ENCODE measurements around the gene OR1E2.

GRCh38 chr17:3398310-3398709, 35.3 kb downstream of the OR1E2 start, which contains the start of gene OR1E1:
- TF ChIP-seq, protein P1, sequence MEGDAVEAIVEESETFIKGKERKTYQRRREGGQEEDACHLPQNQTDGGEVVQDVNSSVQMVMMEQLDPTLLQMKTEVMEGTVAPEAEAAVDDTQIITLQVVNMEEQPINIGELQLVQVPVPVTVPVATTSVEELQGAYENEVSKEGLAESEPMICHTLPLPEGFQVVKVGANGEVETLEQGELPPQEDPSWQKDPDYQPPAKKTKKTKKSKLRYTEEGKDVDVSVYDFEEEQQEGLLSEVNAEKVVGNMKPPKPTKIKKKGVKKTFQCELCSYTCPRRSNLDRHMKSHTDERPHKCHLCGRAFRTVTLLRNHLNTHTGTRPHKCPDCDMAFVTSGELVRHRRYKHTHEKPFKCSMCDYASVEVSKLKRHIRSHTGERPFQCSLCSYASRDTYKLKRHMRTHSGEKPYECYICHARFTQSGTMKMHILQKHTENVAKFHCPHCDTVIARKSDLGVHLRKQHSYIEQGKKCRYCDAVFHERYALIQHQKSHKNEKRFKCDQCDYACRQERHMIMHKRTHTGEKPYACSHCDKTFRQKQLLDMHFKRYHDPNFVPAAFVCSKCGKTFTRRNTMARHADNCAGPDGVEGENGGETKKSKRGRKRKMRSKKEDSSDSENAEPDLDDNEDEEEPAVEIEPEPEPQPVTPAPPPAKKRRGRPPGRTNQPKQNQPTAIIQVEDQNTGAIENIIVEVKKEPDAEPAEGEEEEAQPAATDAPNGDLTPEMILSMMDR (conservative IDR thresholded peaks at IDR 0.05 in 1 of 2, IDR thresholded peaks at IDR 0.05 in 1 of 2; ENCODE audit: low read depth in 1 of 2, low read length in 2 of 2) = no peak
- no peak for TF ChIP-seq EZH2 (IDR thresholded peaks at IDR 0.05; ENCODE audit: low read length, missing control alignments)

Measured in fibroblast of lung (primary cell).